ENCODE data around the gene FRMPD4.

DNA sequence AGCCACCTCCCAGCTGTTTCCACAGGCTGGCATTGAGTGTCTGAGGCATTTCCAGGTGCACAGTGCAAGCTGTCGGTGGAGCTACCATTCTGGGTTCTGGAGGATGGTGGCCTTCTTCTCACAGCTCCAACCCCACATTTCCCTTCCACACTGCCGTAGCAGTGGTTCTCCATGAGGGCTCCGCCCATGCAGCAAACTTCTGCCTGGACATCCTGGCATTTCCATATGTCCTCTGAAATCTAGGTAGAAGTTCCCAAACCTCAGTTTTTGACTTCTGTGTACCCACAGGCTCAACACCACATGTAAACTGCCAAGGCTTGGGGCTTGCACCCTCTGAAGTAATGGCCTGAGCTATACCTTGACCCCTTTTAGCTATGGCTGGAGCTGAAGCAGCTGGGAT, 10.3 kb upstream of the FRMPD4 start:
- no peak for TF ChIP-seq POU6F1 (CRISPR knock-in tag; IDR thresholded peaks at IDR 0.05; ENCODE audit: borderline replicate concordance, low read depth)
- TF ChIP-seq ZC3H10 (CRISPR knock-in tag; IDR thresholded peaks at IDR 0.05), result no peak
- TF ChIP-seq ZNF70 (CRISPR knock-in tag; IDR thresholded peaks at IDR 0.05), result no peak
- TF ChIP-seq, protein P1, sequence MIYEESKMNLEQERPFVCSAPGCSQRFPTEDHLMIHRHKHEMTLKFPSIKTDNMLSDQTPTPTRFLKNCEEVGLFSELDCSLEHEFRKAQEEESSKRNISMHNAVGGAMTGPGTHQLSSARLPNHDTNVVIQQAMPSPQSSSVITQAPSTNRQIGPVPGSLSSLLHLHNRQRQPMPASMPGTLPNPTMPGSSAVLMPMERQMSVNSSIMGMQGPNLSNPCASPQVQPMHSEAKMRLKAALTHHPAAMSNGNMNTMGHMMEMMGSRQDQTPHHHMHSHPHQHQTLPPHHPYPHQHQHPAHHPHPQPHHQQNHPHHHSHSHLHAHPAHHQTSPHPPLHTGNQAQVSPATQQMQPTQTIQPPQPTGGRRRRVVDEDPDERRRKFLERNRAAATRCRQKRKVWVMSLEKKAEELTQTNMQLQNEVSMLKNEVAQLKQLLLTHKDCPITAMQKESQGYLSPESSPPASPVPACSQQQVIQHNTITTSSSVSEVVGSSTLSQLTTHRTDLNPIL (CRISPR knock-in tag; IDR thresholded peaks at IDR 0.05; ENCODE audit: low read depth), result no peak
- no peak for TF ChIP-seq CSDC2 (CRISPR knock-in tag; IDR thresholded peaks at IDR 0.05)
- no peak for TF ChIP-seq ZFP3 (CRISPR knock-in tag; IDR thresholded peaks at IDR 0.05)
- TF ChIP-seq RARB (CRISPR knock-in tag; IDR thresholded peaks at IDR 0.05), result no peak
- TF ChIP-seq ZFP30 (CRISPR knock-in tag; IDR thresholded peaks at IDR 0.05), result no peak
- no peak for TF ChIP-seq ZNF8 (CRISPR knock-in tag; IDR thresholded peaks at IDR 0.05)
- no peak for TF ChIP-seq PATZ1 (CRISPR knock-in tag; IDR thresholded peaks at IDR 0.05; ENCODE audit: borderline replicate concordance)

Measured in SK-N-SH treated with all-trans-retinoic acid at 6 μM for 48 hours (cell line).